GM13976 (cell line): ENCODE data around the gene PXYLP1.

ENCODE experiments used
- DNase-seq: peaks from one replicate; pipeline ENCODE4 v3.0.0; 2012; ENCODE audit warnings: low spot score
- in situ Hi-C: fragments of 300-500 bp; cut with MboI; formaldehyde crosslinking; loops from one replicate; pipeline ENCODE4 v1.12.0; 2022; ENCODE audit warnings: low sequenced_read_pairs, mixed read lengths, inconsistent platforms; ENCODE audit not compliant: unreplicated experiment
- TF ChIP-seq, protein P1 (sequence below): IDR thresholded peaks from 2 replicates; pipeline ENCODE4 v1.5.1; 2012; ENCODE audit warnings: borderline replicate concordance, mild to moderate bottlenecking; ENCODE audit not compliant: insufficient read depth; ENCODE audit errors: extremely low read depth, missing control alignments, control extremely low read depth

The PXYLP1 gene

DNA sequence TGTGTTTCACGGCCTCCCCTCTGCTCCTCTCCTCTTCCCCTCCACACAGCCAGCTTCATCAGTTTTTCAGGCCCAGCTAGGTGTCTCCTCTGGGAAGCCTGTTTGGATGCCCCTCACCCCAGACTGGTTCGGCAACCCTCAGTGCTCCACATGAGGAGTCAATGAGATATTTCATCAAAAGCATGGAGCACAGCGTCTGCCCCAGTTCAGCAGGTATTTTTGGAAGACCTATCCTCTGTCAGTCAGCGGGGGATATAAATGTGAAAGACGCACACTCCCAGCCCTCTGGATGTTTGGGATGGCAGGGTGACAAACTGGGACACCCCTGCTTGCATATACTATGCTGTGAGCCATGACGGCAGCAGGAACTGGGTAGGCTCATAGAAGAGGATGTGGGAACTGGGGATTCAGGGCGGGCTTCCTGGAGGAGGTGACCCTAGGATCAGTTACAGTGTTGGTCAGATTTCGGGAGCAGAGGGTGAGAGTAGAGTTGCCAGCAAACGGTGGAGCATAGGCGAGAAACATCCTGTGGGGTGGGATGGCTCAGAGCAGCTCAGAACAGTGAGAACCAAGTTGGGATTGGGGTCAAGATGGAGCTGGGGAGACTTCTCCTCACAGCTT lies 42.9 kb downstream of the PXYLP1 start:
- in situ Hi-C loops = no loop called here
- TF ChIP-seq, protein P1, sequence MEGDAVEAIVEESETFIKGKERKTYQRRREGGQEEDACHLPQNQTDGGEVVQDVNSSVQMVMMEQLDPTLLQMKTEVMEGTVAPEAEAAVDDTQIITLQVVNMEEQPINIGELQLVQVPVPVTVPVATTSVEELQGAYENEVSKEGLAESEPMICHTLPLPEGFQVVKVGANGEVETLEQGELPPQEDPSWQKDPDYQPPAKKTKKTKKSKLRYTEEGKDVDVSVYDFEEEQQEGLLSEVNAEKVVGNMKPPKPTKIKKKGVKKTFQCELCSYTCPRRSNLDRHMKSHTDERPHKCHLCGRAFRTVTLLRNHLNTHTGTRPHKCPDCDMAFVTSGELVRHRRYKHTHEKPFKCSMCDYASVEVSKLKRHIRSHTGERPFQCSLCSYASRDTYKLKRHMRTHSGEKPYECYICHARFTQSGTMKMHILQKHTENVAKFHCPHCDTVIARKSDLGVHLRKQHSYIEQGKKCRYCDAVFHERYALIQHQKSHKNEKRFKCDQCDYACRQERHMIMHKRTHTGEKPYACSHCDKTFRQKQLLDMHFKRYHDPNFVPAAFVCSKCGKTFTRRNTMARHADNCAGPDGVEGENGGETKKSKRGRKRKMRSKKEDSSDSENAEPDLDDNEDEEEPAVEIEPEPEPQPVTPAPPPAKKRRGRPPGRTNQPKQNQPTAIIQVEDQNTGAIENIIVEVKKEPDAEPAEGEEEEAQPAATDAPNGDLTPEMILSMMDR = no peak
- DNase-seq = no peak

GRCh38 chr3:141275032-141275422 lies 43.4 kb downstream of the PXYLP1 start:
- TF ChIP-seq, protein P1 = no peak
- in situ Hi-C loops = no loop called here
- peak; percentile 49 for DNase-seq

GRCh38 chr3:141275511-141275910 lies 43.9 kb downstream of the PXYLP1 start:
- in situ Hi-C loops = no loop called here

DNA sequence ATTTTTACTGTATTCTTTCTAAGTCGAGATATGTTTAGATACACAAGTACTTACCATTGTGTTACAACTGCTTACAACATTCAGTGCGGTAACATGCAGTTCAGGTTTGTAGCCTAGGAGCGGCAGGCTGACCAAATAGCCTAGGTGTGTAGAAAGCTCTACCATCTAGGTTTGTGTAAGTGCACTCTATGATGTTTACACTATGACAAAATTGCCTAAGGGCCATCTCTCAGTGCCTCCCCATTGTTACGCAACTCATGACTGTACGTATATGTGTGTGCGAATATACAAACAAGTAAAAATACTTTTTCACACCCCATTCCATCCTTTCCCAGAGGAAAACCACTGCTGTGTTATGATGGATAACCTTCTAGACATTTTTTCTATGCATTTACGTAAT lies 44.3 kb downstream of the PXYLP1 start:
- TF ChIP-seq, protein P1 = no peak
- DNase-seq = no peak
- in situ Hi-C loops = no loop called here

More at GRCh38 chr3:141275511-141275910, 43.9 kb downstream of the PXYLP1 start:
- no peak for DNase-seq
- TF ChIP-seq, protein P1 = no peak

GRCh38 chr3:141276398-141276797 lies 44.8 kb downstream of the PXYLP1 start:
- in situ Hi-C loops = no loop called here
- DNase-seq = no peak
- TF ChIP-seq, protein P1 = no peak

DNA sequence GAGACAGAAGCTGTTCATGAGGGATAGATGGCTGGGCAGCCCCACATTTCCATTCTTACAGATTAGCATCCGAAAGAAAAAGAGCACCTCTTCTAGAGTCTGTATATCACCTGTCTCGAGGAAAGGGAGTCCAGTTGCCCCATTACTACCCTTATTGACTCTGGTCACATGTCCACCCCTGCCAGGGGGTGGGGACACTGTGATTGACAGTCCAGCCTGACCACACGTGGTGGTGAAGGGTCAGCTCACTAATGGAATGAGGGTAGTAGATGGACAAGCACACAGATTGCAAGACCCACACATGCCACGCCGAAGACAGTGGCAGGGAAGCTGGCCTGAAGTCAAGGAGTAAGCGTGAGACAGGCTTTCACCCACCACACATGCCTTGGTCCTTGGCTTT lies 45.8 kb downstream of the PXYLP1 start:
- TF ChIP-seq, protein P1 = no peak
- no peak for DNase-seq
- in situ Hi-C loops = no loop called here
